GM10248 (cell line): ENCODE measurements around the gene DRAM1.
"Not testable (repeated sequence)": the region's sequence is repeated elsewhere in the genome, so short reads cannot be mapped to it uniquely, and the experiment has no call there.

ENCODE experiments used
- CTCF ChIA-PET: fragments of 300-600 bp; sonication (Branson Sonifier 250); formaldehyde crosslinking; extraction: SDS; loops from one replicate; lab custom pipeline; 2021; ENCODE audit warnings: antibody characterized with exemption; lab: Yijun Ruan, JAX
- POLR2A ChIA-PET: fragments of 350-650 bp; sonication (Branson Sonifier 250); formaldehyde crosslinking; extraction: SDS; loops from one replicate; lab custom pipeline; 2020; ENCODE audit warnings: antibody characterized with exemption; lab: Yijun Ruan, JAX
- DNase-seq: peaks from one replicate; pipeline ENCODE4 v3.0.0; 2012; ENCODE audit errors: extremely low spot score
- CTCF ChIP-seq: IDR thresholded peaks from 2 replicates; pipeline ENCODE4 v1.5.1; 2012; ENCODE audit warnings: mild to moderate bottlenecking, low read depth; ENCODE audit errors: extremely low read depth, missing control alignments, control extremely low read depth

DRAM1 gene

DNA sequence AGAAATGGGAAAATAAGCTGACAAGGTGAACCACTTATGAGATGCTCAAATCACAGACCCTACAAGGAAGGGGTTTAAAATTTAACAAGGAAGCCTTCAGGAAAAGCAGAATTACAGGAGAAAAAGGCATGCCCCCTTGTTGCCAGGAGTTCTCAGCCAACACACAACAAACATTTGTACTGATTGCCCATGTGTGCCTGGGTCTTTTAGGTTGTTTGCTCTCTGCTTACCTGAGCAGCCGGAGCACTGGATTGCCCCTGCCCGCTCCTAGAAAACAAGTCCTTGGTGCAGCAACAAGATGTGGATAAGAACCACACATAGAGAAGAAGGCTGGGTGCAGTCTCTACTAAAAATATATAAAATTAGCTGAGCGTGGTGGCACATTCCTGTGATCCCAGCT lies 3.4 kb downstream of the DRAM1 start:
- DNase-seq = no peak
- POLR2A ChIA-PET = no interaction called here
- CTCF ChIA-PET = interaction anchor here (1.1 to 3.0 kb wide), 3 partner anchors 11 to 107 kb away, joined by 3 to 14 read pairs (median 3); no protein-coding TSS in a partner anchor
- TF ChIP-seq CTCF = no peak

DNA sequence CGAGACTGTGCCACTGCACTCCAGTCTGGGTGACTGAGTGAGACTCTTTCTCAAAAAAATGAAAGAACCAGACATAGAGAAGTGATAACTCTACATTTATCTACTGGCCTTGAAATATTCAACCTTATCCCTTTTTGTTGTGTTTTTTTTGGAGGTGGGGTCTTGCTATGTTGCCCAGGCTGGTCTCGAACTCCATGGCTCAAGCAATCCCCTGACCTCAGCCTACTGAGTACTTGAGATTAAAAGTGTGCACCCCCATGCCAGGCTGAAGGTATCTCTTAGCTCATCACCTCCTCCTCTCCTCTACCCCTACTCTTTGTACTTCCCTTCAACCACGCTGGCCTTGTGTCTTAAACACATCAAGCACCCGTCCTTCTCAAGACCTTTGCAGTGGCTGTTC lies 3.8 kb downstream of the DRAM1 start:
- no peak for TF ChIP-seq CTCF
- CTCF ChIA-PET = interaction anchor here (1.1 to 3.0 kb wide), 5 partner anchors 9 to 107 kb away, joined by 3 to 14 read pairs (median 3); no protein-coding TSS in a partner anchor
- POLR2A ChIA-PET = no interaction called here
- no peak for DNase-seq

DNA sequence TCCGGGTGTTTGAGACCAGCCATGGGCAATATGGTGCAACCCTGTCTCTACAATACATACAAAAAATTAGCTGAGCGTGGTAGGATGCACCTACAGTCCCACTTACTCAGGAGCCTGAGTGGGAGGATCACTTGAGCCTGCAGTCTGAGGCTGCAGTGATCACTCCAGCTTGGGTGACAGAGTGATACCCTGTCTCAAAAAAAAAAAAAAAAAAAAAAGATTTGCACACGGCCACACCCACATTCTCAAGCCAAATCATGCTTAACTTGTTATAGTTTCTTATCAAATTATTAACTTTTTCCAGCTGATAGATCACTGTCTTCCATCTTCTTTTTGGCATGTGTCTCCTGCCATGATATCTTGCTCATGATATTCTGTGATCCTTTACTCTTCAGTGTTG lies 6.8 kb downstream of the DRAM1 start:
- DNase-seq = no peak
- CTCF ChIA-PET = interaction anchor here (1.3 to 1.9 kb wide), 2 partner anchors 8 to 11 kb away, joined by 3 read pairs; no protein-coding TSS in a partner anchor
- no peak for TF ChIP-seq CTCF
- POLR2A ChIA-PET = no interaction called here

DNA sequence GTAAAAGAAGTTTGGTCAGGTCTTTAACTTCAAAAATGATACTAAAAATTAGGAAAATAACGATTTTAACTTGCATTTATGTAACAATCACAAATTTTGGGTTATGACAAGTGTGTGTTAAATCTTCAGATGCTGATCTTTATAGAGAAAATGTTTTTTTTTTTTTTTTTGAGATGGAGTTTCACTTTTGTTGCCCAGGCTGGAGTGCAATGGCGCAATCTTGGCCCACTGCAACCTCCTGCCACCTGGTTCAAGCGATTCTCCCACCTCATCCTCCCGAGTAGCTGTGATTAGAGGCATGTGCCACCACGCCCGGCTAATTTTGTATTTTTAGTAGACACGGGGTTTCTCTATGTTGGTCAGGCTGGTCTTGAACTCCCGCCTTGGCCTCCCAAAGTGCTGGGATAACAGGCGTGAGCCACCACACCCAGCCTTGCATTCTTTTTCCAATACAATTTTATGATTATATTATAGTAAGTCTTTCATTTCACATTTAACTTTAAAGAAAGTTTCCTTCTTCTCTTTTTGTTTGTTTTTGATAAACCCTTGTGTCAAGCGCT lies 7.5 kb downstream of the DRAM1 start:
- ChIA-PET POLR2A (interaction anchor here (0.7 kb wide), 1 partner anchor 14 kb away, joined by 4 read pairs; no protein-coding TSS in a partner anchor), CTCF (interaction anchor here (1.9 kb wide), 1 partner anchor 10 kb away, joined by 3 read pairs; no protein-coding TSS in a partner anchor)
- DNase-seq = not testable (repeated sequence)

DNA sequence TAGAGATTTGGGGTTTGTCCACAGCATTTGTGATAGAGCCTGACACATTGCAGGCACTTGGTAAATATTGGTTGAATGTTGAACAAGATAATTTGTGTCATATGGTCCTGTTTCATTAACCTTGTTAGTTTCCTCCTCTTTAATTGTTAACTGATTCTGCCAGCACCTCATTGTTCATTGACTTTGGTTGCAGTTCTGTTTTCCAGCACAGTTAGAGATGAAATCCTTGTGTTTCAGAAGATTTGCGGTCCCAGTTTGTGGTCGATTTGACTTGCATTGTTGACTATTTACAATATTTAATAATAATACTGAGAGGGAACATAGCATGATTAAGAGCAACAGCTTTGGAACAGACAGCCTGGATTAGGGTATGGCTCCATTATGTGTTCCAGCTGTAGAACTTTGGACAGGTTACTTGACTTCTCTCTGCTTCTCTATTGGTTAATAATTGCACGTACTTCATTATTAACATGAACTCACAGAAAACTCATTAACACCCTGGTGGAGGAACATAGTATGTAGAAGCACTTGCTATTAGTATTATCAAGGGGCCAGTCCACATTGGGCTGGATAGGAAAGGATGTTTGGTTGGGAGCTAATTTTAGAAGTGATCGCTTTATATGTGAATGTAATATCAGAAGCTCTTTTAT lies 8.7 kb downstream of the DRAM1 start:
- POLR2A ChIA-PET = interaction anchor here (0.6 to 1.3 kb wide), 2 partner anchors 9 kb away, joined by 3 to 8 read pairs; partner anchors contain the start of gene DRAM1
- CTCF ChIA-PET = interaction anchor here (1.0 to 1.9 kb wide), 5 partner anchors 8 to 62 kb away, joined by 3 to 4 read pairs (median 3); partner anchors contain the start of genes DRAM1 and GNPTAB
- TF ChIP-seq CTCF = no peak
- no peak for DNase-seq

DNA sequence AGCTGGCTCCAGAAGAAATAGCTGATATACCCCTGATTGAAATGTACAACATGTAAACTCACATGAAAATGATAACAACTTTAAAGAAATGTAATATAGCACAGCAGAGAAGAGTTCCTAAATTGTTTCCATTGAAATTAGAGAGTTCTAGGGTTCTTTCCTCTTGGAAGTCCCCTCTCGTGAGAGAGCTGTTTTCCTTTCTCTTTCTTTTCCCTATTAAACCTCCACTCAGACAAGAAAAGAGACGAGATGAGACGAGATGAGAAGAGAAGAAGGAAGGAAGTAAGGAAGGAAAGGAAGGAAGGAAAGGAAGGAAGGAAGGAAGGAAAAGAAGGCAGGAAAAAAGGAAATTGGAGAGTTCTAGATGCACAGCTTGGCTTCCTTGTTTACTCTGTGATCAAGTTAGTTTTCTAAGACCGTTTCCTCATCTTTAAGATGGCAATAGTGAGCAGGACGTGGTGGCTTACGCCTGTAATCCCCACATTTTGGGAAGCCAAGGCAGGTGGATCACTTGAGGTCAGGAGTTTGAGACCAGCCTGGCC lies 11.9 kb downstream of the DRAM1 start:
- ChIA-PET POLR2A (interaction anchor here (0.7 kb wide), 2 partner anchors 269 to 270 kb away, joined by 8 read pairs; no protein-coding TSS in a partner anchor), CTCF (interaction anchor here (1.5 kb wide), 1 partner anchor 12 kb away, joined by 3 read pairs; the partner anchor contains the start of gene DRAM1)
- DNase-seq = no peak
- TF ChIP-seq CTCF = no peak
